HG02885 (cell line): ENCODE measurements around the gene USP36.
"Not testable (repeated sequence)": the region's sequence is repeated elsewhere in the genome, so short reads cannot be mapped to it uniquely, and the experiment has no call there.

Source experiments
- ATAC-seq: cut with Tn5 transposase; IDR thresholded peaks from one replicate; pipeline ENCODE4 v1.9.1; 2021; ENCODE audit warnings: mild to moderate bottlenecking; ENCODE audit not compliant: unreplicated experiment, poor library complexity

USP36 gene

GRCh38 chr17:78873519-78874340, 33.1 kb upstream of the USP36 start:
- no peak for ATAC-seq

- no peak for ATAC-seq
Measured at GRCh38 chr17:78872486-78872885, 31.9 kb upstream of the USP36 start.

- no peak for ATAC-seq
Measured at GRCh38 chr17:78870621-78871020, 30.0 kb upstream of the USP36 start.

- no peak for ATAC-seq
Measured at GRCh38 chr17:78868391-78868790, 27.8 kb upstream of the USP36 start.

- ATAC-seq: not testable (repeated sequence)
Measured at GRCh38 chr17:78867046-78867445, 26.4 kb upstream of the USP36 start.

GRCh38 chr17:78865682-78866390, 25.2 kb upstream of the USP36 start:
- no peak for ATAC-seq

GRCh38 chr17:78864117-78864516, 23.5 kb upstream of the USP36 start:
- no peak for ATAC-seq

GRCh38 chr17:78862073-78863023, 21.7 kb upstream of the USP36 start:
- no peak for ATAC-seq

GRCh38 chr17:78861229-78861628, 20.6 kb upstream of the USP36 start:
- ATAC-seq: no peak

GRCh38 chr17:78859051-78859450, 18.4 kb upstream of the USP36 start:
- no peak for ATAC-seq

- no peak for ATAC-seq
Measured at GRCh38 chr17:78857266-78857665, 16.7 kb upstream of the USP36 start.

- no peak for ATAC-seq
Measured at GRCh38 chr17:78855561-78856165, 15.0 kb upstream of the USP36 start.

- ATAC-seq: no peak
Measured at GRCh38 chr17:78854508-78854907, 13.9 kb upstream of the USP36 start.

- ATAC-seq: no peak
Measured at GRCh38 chr17:78853926-78854394, 13.3 kb upstream of the USP36 start.

GRCh38 chr17:78852709-78853121, 12.1 kb upstream of the USP36 start:
- ATAC-seq: no peak

- no peak for ATAC-seq
Measured at GRCh38 chr17:78849026-78849425, 8.4 kb upstream of the USP36 start.

GRCh38 chr17:78847052-78847451, 6.4 kb upstream of the USP36 start:
- ATAC-seq: no peak

- no peak for ATAC-seq
Measured at GRCh38 chr17:78844301-78845005, 3.8 kb upstream of the USP36 start.

GRCh38 chr17:78842881-78843565, 2.4 kb upstream of the USP36 start:
- ATAC-seq: no peak
